NK-92 treated with Interleukin-12 subunit alpha and Interleukin-12 subunit beta, amount 100 ng/mL, for 24 hours (cell line): ENCODE data around the gene IL18R1.
"Not testable (repeated sequence)": the region's sequence is repeated elsewhere in the genome, so short reads cannot be mapped to it uniquely, and the experiment has no call there.

Experiments
- DNase-seq: peaks from one replicate; lab custom pipeline; 2025; lab: John Stamatoyannopoulos, UW

IL18R1 gene

DNA sequence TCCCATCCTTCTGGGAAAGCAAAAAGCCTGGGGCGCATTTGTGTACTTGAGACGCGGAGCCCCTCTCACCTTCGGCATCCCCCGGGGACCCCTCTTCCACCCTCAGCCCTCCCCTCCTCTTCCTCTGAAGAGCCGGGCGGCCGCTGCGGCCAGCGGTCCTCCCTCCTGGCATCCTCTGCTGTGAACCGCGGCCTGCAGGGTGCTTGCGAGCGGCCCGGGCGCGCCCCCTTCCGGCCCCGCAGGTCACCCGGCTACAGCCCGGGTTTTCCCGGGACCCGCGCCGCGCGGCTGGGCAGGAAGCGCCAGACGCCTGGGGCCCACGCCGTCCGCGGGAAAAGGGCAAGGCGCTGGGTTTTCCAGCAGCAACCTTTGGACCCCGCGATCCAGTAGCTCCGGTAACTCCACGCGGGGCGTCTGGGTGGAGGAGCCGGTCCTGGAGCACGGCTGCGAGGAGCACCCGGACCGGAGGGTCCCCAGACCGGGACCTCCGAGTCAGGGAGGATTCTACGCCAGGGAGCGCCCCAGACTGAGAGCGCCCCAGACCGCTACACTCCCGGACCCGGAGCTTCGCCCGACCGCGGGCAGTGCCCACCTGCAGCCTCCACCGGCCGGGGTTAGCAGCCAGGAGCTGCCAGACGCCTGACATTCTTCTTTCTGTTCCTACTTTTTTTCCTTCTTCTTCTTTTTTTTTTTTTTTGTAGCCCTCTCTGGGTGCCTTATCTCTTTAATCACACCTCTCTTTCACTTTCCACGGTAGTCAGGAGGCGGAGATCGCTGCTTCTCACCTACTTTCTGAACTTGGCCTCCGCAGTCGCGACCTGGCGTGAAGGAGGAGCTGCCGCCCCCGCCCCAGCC lies at the start of gene IL18R1:
IL18R1 (plus strand) TSS at position 271 of the 855 bp plus-strand sequence. CDS start 6,865 bp downstream, outside the sequence.
- DNase-seq, result peak; percentile 80

DNA sequence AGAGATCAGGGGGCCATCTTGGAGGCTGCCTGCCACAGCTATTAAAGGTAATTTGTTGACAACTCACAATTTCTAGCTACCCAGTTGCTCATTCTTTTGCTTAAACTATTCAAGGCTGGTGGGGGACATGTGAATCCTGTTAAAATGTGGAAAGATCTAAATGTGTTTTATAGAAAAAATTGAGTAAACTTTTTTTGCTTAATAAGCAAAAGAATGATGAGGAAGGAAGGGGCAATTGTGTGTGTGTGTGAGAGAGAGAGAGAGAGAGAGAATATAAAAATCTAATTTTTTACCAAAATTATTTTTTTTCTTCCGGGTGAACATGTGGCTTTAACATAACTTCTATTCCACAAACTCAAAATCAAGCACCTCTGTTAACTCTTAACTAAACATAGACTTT lies 49.5 kb upstream of the IL18R1 start:
- no peak for DNase-seq

DNA sequence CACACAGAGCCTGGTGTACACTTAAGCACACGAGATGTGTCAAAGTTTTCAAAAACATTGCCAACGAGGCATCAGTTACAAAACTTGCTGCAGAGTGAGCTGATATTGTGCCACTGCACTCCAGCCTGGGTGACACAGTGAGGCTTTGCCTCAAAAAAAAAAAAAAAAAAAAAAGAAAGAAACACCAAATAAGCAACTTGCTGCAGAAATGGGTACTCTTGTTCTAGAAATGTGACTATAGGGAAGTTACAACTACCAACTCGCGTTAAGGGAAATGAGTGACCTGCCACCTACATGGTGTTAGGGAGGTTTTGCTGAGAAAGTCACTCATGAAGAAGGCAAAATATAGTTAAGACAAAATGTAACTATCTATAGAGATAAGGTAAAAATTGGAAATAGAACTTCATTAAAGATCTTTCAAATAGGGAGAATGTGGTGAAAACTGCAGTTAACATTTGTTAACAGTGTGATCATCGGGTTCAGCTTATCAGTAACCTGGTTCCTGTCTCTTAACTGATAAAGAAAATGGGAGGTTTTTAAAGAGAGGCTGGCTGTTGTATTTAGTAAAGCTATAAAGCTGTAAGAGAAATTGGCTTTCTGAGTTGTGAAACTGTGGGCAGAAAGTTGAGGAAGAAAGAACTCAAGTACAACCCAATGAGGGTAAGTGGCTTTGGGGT lies 44.5 kb upstream of the IL18R1 start, which contains the start of gene IL1RL1:
IL1RL1 (plus strand) TSS at position 600 of the 677 bp plus-strand sequence. CDS start 26,702 bp downstream, outside the sequence.
- DNase-seq, result no peak

DNA sequence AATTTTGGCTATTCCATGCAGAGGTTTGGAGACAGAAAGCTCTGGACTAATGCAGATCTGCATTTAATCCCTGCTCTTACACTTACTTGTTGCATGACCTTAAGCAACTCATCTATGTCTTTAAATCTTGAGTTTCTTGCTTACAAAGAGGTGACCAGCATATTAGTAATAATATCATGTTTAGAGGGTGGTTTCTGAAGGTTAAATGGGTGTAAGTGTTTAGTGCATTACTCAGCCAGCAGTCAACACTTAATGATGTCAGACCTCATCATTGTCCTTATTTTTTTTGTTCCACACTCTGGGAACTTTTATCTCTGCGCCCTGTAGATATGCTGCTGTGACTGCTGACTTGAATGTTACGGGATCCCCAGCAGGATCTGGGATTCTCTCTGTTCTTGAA lies 42.6 kb upstream of the IL18R1 start:
- no peak for DNase-seq

GRCh38 chr2:102313471-102313870 lies 42.1 kb upstream of the IL18R1 start:
- no peak for DNase-seq

DNA sequence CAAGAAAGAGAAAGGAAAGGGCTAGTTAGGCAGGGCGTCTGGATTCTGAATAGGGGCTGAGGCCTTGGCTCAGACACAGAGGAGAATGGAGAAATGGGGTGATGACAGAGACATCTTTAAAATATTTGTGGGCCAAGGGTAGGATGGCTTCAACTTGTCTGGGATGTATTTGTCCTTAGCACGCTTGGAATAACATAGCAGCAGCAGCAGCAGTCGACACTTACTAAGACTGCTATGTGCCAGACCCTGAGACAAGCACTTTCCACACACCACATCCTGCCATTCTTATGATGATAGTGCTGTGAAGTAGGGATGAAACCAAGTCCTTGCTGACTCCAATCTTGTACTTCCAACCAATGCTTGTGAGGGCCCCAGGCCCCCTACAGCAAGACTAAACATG lies 41.6 kb upstream of the IL18R1 start:
- no peak for DNase-seq

DNA sequence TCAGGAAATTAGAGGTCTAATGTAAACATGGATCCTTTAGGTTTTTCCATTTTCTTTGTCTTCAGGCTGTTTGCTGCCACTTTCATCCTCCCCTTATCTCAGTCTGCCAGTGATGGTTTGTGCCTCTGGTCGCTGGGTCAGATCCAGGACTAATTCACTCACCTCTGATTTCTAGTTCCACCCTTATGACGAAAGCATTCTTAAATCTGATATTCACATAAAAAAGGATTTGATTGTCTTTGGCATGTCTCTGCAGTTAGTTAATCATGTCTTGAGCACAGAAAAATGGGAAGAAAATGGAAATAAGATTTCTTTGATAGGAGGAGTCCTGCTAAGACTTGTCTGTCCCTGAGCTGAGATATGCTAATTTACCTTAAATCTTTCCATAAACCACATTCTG lies 39.7 kb upstream of the IL18R1 start:
- DNase-seq, result no peak

- peak; percentile 54 for DNase-seq
Measured at GRCh38 chr2:102317715-102318114, 37.9 kb upstream of the IL18R1 start.

DNA sequence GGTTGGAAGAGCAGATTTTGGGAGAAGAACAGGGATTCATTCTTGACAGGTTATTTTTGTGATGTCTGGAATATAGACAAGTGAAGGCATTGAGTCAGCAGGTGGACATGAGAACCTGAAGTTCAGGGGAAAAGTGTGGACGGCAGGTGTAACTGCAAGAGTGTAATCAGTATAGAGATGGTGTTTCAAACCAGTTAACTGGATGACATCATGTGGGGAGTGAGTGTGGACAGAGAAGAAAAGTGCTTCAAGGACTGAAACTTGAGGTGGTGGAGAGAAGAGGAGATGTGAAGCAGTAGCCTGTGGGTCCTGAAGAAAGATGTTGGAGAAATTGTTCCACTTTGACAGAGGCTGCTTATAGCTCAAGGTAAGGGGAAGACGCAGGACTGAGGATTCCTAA lies 37.2 kb upstream of the IL18R1 start:
- no peak for DNase-seq

DNA sequence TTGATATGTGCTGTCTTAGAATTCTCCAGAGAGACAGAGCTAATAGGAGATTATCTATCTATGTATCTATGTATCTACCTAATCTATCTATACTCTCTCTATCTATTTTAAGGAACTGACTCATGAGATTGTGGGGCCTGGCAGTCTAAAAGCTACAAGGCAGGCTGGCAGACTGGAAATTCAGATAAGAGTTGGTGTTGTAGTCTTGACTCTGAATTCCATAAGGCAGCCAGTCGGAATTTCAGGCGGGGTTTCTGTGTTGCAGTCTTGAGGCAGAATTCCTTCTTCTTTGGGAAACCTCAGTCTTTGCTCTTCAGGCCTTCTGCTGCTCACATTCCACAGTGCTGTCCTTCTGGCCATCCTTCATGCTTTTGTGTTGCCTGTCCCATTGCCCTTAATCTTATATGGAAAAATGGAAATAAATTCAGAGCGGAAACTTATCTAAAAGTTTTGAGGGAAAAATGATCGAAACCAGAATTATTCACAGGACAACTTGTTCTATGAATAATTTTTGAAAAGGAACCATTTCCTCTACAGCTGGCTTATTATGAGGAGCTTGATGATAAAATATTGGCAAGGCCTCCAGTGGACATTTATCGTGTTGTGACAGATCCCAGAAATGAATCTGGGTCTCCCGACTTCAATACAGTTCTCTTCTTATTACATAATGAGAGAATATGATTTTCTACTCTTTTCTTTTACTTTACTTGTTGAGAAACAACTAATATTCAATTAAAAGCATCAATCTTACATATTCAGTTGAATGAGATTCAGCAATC lies 33.5 kb upstream of the IL18R1 start:
- no peak for DNase-seq

DNA sequence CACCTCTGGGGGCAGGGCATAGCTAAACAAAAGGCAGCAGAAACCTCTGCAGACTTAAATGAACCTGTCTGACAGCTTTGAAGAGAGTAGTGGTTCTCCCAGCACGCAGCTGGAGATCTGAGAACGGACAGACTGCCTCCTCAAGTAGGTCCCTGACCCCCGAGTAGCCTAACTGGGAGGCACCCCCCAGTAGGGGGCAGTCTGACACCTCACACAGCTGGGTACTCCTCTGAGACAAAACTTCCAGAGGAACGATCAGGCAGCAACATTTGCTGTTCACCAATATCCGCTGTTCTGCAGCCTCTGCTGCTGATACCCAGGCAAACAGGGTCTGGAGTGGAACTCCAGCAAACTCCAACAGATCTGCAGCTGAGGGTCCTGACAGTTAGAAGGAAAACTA lies 30.7 kb upstream of the IL18R1 start:
- not testable (repeated sequence) for DNase-seq

GRCh38 chr2:102331311-102331980 lies 24.1 kb upstream of the IL18R1 start:
- DNase-seq, result no peak

GRCh38 chr2:102334486-102334885 lies 21.1 kb upstream of the IL18R1 start:
- no peak for DNase-seq

- no peak for DNase-seq
Measured at GRCh38 chr2:102335871-102336366, 19.7 kb upstream of the IL18R1 start.

- no peak for DNase-seq
Measured at GRCh38 chr2:102336502-102336945, 19.1 kb upstream of the IL18R1 start.

DNA sequence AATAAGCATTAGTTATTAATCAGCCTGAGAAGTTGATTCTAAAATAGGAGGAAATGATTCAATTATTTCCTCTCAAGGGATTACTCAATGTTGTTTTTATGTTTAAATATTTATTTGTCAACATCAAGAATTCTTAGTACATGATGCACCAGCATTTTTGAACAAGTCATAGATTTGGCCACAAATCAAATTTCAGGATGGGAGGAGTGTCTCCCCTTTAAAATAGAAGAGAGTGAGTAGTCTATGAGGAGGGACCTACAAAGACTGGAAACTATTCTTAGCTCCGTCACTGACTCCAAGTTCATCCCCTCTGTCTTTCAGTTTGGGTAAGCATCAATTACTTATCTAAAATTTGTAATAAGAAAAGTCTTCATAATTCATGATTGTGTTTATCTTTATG lies 18.6 kb upstream of the IL18R1 start:
- no peak for DNase-seq

- DNase-seq, result no peak
Measured at GRCh38 chr2:102337481-102338386, 17.9 kb upstream of the IL18R1 start.

DNA sequence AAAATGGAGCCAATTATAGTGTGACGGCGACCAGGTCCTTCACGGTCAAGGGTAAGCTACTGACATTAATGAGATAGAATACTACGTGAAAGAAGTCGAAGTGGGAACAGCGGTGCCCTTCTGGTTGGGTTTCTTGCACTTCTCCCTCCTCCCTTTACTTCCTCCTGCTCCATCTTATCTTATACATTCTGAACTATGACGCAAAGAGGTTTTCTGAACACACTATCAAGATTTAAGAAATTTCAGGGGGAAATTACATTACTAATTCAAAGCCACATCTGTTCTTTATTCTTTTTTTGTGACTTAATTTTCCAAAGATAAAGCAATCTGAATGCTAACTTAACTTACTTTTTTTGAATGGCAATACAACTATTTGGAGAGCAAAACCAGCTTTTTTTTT lies 14.8 kb upstream of the IL18R1 start:
- no peak for DNase-seq

DNA sequence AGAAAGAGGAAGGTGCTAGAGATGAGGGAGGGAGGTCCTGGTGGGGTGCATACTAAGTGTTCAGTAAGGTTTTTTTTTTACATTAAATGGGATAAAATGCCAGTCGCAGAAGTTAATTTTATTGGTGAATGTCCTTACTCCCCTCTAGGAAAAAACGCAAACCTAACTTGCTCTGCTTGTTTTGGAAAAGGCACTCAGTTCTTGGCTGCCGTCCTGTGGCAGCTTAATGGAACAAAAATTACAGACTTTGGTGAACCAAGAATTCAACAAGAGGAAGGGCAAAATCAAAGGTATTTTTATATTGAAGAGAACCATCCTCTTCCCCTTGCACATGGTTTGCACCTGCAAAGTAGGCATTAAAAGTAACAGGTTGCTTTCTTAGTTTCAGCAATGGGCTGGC lies 12.7 kb upstream of the IL18R1 start:
- no peak for DNase-seq

DNA sequence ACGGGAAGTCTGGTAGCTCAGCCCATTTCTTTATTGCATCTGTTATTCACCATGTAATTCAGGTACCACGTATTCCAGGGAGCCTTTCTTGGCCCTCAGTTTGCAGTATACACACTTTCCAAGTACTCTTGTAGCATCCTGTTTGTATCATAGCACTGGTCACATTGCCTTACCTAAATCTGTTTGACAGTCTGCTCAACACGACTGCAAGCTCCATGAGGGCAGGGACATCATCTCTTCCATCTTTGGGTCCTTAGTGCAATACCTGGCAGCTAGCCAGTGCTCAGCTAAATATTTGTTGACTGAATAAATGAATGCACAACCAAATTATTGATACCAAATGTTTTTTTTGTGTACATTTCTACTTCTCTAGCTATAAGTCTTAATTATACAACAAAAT lies 11.2 kb upstream of the IL18R1 start:
- no peak for DNase-seq
